ENCODE data around the gene REV3L. TPM values are rescaled to one million over a fixed set of nuclear protein-coding genes. Genes with fewer than 3 reads are reported as not detected.

Gene REV3L
- polyA plus RNA-seq, 1 experiment, result 19.1 TPM

DNA sequence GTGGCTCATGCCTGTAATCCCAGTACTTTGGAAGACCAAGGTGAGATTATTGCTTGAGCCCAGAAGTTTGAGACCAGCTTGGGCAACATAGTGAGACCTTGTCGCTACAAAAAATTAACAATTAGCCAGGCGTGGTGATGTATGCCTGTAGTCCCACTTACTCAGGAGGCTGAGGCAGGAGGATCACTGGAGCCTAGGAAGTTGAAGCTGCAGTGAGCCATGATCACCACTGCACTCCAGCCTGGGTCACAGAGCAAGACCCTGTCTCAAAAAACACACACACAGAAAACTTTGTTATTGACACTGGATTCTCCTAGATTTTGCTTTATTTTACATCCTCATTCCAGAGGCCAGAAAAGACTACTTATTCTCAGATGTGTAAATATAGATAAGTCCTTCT, 9.5 kb upstream of the REV3L start:
- H3K4me3 ChIP-seq (ENCODE audit: low read depth, low read length), result no peak overlapping the region
- ChIA-PET CTCF (no interaction called here), POLR2A (no interaction called here)
- no peaks in the 10 kb centered on the region for H3K27me3 ChIP-seq (ENCODE audit: control insufficient read depth, insufficient read depth, low read length)
- H3K36me3 ChIP-seq (ENCODE audit: control insufficient read depth, insufficient read depth, low read length), result no peaks in the 10 kb centered on the region
- DNase-seq (ENCODE audit: low read depth), result no peak
- TF ChIP-seq, protein P1, sequence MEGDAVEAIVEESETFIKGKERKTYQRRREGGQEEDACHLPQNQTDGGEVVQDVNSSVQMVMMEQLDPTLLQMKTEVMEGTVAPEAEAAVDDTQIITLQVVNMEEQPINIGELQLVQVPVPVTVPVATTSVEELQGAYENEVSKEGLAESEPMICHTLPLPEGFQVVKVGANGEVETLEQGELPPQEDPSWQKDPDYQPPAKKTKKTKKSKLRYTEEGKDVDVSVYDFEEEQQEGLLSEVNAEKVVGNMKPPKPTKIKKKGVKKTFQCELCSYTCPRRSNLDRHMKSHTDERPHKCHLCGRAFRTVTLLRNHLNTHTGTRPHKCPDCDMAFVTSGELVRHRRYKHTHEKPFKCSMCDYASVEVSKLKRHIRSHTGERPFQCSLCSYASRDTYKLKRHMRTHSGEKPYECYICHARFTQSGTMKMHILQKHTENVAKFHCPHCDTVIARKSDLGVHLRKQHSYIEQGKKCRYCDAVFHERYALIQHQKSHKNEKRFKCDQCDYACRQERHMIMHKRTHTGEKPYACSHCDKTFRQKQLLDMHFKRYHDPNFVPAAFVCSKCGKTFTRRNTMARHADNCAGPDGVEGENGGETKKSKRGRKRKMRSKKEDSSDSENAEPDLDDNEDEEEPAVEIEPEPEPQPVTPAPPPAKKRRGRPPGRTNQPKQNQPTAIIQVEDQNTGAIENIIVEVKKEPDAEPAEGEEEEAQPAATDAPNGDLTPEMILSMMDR (IDR thresholded peaks at IDR 0.05; ENCODE audit: insufficient read depth, low read depth, low read length), result no peak

DNA sequence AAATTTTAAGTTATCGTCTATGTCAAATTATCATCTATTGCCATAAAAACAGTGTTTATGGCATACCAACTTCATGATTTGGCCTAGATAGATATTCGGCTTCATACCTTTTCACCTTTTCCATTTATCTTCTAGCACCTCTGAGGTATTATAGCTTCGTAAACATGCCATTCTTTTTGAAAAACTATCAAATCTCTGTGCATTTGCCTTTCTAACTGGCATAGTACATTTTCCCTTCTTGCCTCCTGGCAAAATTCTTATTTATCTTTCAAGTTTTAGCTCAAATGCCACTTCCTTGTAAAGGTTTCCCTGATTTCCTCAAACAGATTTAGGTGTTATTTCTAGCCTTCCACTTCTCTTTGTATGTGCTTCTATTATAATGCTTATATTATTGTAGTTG, 7.0 kb upstream of the REV3L start:
- no peak overlapping the region for H3K4me3 ChIP-seq (ENCODE audit: low read depth, low read length)
- CTCF ChIA-PET, result no interaction called here
- POLR2A ChIA-PET, result no interaction called here
- H3K36me3 ChIP-seq (ENCODE audit: control insufficient read depth, insufficient read depth, low read length), result no peaks in the 10 kb centered on the region
- DNase-seq (ENCODE audit: low read depth), result no peak
- TF ChIP-seq, protein P1 (IDR thresholded peaks at IDR 0.05; ENCODE audit: insufficient read depth, low read depth, low read length), result no peak
- H3K27me3 ChIP-seq (ENCODE audit: control insufficient read depth, insufficient read depth, low read length), result no peaks in the 10 kb centered on the region

DNA sequence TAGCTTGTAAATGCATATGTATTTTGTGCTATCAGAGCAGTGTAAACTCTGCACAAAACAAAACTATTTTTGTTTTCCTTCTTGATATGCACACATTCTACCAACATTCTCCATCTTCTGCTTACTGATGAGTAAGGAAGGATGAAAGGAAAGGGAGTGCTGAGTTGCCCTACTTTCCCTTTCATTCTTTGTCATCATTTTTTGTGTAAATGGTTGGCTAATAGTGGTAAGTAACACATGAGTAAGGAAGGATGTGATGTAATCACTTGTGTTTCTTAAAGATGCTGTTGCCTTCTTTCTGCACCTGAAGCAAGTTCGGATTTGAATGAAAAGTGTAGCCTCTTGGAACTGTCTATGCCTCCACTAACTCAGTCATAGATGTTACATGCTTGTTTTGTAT, 4.6 kb upstream of the REV3L start:
- ChIA-PET POLR2A (no interaction called here), CTCF (interaction anchor here (1.0 kb wide), 1 partner anchor 40 kb away, joined by 4 read pairs; no protein-coding TSS in a partner anchor)

DNA sequence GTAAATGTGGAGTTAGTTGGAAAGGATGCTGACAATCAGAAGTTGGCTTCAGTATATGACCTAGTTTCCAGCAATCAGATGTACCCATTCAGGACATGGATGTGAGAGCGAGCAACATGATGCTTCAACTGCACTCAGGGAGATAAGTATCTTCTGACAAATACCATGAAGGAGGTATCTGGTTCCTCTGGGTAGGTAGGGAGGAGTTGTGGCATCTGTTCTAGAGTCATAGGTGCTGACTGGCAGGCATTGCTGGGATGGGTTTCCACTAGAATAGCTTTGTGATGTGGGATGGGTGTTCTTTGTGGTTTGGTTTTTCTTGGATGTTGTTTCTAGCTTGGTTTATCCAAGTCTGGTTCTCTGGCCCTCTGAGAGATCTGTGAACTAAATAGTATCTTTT, 3.9 kb upstream of the REV3L start:
- ChIA-PET CTCF (interaction anchor here (1.0 kb wide), 1 partner anchor 41 kb away, joined by 4 read pairs; no protein-coding TSS in a partner anchor), POLR2A (no interaction called here)
- TF ChIP-seq, protein P1 (IDR thresholded peaks at IDR 0.05; ENCODE audit: insufficient read depth, low read depth, low read length), result no peak
- no peak for DNase-seq (ENCODE audit: low read depth)
- Histone ChIP-seq H3K4me3 (ENCODE audit: low read depth, low read length) (no peak overlapping the region), H3K27me3 (ENCODE audit: control insufficient read depth, insufficient read depth, low read length) (no peaks in the 10 kb centered on the region), H3K36me3 (ENCODE audit: control insufficient read depth, insufficient read depth, low read length) (no peaks in the 10 kb centered on the region)

More for the DNA sequence above, 4.6 kb upstream of the REV3L start:
- TF ChIP-seq, protein P1 (IDR thresholded peaks at IDR 0.05; ENCODE audit: insufficient read depth, low read depth, low read length), result no peak
- DNase-seq (ENCODE audit: low read depth), result no peak
- Histone ChIP-seq H3K27me3 (ENCODE audit: control insufficient read depth, insufficient read depth, low read length) (no peaks in the 10 kb centered on the region), H3K36me3 (ENCODE audit: control insufficient read depth, insufficient read depth, low read length) (no peaks in the 10 kb centered on the region), H3K4me3 (ENCODE audit: low read depth, low read length) (no peak overlapping the region)

DNA sequence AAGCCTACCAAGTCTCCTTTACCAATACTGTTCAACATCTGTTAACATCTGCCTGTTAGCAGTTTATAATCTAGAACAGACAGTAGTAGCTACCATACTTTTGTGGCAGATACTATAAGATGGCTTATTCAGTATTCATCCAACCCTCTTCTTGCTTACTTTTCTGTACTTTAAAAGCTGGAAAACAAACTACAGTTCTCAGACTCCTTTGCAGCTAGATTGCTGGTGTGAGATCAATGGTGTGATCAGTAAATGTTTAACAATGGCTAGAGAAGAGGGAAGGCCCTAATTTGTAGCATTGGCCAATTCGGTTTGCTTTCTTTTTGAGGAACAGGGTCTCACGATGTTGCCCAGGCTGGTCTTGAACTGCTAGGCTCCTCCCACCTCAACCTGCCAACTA, 3.5 kb upstream of the REV3L start:
- CTCF ChIA-PET, result interaction anchor here (1.1 kb wide), 1 partner anchor 66 kb away, joined by 3 read pairs; no protein-coding TSS in a partner anchor
- TF ChIP-seq, protein P1 (IDR thresholded peaks at IDR 0.05; ENCODE audit: insufficient read depth, low read depth, low read length), result no peak
- H3K27me3 ChIP-seq (ENCODE audit: control insufficient read depth, insufficient read depth, low read length), result no peaks in the 10 kb centered on the region
- H3K4me3 ChIP-seq (ENCODE audit: low read depth, low read length), result no peak overlapping the region
- DNase-seq (ENCODE audit: low read depth), result no peak
- no peaks in the 10 kb centered on the region for H3K36me3 ChIP-seq (ENCODE audit: control insufficient read depth, insufficient read depth, low read length)
- POLR2A ChIA-PET, result no interaction called here

Data from BJ (cell line).